Muscle of arm (tissue), 12 donors: Measurements from ENCODE around the gene AGER. TPM values are rescaled to one million over a fixed set of nuclear protein-coding genes. Genes with fewer than 3 reads are reported as not detected.

Source experiments
- DNase-seq: peaks from one replicate; pipeline ENCODE4 v3.0.0-alpha.2; 2013
- polyA plus RNA-seq, 12 donors: library from polyadenylated mRNA; unstranded; fragments of 120-200 nt; gene quantifications; one replicate each; pipeline ENCODE4 v1.2.1, GENCODE V29; 2013; ENCODE audit not compliant: insufficient read length in 12 of 12

The AGER gene
- polyA plus RNA-seq, 12 donors = 6.1 to 19.7 (median 7.5) TPM; not detected in 1

DNA sequence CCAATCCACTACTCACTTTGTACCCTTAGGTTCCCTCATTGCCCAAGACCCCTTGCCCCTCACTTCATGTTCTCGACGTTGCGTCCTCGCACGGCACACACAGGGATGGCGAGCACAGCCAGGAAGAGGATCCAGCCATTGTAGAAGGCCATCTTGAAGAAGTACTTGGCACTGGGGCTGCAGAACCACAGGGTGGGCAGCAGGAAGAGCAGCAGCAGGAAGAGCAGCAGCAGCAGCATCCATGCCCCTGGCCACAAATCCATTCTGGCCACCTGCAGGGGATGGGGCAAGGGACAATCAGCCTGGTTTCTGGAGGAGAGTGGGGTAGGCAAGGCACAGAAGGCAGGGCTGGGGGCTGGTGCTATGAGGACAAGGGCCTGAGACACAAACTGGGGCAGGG, 12.8 kb downstream of the AGER start:
- no peak for DNase-seq

DNA sequence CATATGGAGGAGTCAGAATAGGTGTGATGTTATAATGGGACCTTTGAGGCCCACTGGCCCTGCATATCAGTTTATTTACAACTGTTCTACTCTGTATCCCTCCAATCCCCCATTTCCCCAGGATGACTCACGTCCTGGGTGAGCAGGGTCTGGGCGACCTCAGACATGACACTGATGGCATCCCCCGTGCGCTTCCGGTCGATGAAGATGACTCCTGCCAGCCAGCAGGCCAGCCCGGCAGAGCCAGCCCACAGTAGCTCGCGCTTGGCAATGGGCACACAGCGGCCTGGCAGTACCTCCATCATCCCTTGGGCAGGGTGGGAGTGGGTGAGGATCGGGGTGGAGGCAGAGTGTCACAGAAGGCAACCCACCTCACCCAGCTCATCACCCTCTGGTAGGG, 13.8 kb downstream of the AGER start:
- DNase-seq = no peak

DNA sequence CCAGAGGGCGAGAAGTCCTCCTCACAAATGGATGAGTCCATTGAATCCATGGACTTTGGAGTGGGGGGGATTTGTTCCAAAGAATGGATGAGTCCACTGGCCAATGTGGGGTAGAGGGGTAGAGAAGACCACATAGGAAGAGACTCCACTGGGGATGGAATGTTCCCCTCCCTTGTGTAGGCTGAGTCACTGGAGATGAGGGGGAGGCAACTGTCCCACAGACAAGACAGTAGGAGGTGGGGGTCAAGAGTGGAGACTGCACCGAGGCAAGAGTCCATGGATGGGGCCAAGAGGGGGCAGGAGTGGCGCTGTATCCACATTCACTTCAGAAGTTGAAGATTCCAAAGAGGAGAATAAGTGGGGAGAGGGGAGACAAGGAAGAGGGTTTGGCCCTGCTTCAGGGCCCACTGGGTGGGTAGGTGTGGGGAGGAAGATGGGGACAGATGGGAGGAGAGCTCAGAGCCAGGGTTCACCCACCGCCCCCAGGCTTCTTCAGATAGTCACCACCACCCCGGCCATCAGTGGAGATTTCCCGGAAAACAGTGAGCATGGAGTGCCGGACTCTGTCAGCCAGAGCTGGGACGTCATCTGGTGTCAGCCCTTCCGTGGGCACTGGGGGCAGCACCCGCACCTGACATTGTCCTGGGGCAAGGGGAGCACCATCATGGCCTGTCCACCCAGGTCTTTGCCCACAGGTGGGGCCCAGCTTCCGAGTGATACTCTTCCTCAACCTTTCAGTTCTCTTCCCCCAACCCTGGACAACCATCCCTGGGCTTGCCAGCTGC, 15.1 kb downstream of the AGER start:
- DNase-seq = no peak

DNA sequence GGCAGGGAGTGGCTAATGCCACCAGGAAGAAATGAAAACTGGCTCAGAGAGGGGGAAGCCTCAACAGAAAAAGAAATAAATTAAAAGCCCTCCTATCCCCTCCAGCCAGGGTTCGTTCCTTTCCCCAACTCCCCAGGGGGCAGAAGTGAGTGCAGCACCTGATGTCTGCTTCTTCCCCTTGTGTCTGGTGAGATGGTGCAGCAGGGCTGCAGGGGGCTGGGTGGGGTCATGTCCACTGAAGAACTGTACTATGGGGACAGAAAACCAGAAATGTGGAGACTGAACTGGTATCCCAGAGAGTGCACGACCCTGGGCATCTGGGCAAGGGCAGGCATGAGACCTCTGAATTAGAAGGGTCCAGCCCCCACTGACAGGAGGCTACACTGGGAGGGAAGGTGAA, 15.7 kb downstream of the AGER start:
- DNase-seq = no peak

DNA sequence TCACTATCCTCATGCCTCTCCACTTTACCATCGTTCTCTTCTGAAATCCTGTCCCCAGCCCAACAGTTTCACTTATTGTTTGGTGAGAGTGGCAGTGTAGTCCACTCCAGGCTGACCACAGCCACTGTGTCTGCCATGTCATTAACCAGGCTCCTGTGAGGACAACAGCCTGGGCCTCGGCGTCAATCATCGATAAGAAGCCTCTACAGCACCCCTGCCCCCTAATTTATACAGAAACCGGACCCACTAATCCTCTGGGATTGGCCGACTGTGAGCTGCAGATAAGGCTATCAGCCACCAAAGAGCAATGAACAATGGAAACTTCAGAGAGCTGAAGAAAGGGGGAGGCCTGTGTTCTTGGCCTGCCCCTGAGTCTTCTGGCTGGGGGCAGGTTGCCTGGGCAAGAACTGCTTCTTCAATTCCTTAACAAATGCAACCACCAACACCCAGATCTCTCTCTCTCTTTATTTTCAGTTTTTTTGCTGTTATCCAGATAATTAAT, 16.2 kb downstream of the AGER start:
- no peak for DNase-seq

DNA sequence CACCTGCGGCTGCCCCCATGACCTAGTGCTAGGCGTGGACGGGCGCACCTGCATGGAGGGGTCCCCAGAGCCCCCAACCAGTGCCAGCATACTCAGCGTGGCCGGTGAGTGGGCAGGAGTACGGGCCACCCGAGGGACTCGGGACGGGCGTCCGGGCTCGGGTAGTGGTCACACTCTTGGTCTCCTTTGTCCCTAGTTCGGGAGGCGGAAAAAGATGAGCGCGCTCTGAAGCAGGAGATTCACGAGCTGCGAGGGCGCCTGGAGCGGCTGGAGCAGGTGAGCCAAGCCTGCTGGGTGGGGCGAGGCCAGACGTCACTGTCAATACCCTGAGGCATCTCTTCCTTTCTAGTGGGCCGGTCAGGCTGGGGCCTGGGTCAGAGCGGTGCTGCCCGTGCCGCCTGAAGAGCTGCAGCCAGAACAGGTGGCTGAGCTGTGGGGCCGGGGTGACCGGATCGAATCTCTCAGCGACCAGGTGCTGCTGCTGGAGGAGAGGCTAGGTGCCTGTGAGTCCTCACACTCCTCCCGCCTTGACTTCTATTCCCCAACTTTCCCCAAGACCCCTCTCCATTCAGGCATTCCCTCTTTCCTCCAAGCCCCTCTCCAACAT, 16.8 kb downstream of the AGER start:
- no peak for DNase-seq

DNA sequence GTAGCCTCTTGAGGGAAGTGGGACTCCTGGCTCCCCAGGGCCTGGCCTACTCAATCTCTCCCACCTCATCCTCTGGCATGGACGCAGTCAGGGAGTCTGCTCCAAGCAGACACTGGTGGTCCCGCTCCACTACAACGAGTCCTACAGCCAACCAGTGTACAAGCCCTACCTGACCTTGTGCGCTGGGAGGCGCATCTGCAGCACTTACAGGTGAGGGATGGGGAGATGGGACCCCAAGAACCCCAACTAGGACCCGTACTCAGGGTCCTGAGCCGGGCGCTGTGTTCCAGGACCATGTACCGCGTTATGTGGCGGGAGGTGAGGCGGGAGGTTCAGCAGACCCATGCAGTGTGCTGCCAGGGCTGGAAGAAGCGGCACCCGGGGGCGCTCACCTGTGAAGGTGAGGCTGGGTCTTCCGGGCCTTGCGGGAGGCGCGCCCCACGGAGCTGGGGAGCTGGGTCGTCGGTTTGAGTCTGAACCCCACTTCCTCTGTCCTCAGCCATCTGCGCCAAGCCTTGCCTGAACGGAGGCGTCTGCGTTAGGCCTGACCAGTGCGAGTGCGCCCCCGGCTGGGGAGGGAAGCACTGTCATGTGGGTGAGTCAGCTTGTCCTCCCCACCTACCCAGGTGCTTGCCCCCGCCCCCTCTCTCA, 17.5 kb downstream of the AGER start:
- no peak for DNase-seq

DNA sequence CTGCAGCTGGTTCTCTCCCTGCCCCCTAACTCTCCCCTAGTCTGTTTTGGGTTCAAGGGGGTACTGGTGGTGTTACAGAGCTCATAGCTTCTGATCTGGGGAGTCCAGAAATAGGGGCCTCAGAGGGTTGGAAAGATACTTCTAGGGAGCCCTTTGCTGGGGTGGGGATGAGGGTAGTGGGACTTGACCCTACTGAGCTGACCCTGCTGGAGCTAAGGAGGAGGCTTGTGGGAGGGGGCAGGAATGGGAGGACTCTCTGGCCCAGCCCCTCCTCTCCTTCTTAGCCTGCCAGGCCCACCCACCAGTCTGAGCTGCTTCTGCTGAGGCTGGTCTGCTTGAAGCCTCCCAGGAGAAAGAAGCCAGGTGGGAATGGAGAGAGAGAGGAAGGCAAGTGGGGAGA, 19.8 kb downstream of the AGER start, which contains the start of gene EGFL8:
EGFL8 (plus strand) TSS at position 301 of the 400 bp plus-strand sequence. CDS start 1,571 bp downstream, outside the sequence.
- no peak for DNase-seq

DNA sequence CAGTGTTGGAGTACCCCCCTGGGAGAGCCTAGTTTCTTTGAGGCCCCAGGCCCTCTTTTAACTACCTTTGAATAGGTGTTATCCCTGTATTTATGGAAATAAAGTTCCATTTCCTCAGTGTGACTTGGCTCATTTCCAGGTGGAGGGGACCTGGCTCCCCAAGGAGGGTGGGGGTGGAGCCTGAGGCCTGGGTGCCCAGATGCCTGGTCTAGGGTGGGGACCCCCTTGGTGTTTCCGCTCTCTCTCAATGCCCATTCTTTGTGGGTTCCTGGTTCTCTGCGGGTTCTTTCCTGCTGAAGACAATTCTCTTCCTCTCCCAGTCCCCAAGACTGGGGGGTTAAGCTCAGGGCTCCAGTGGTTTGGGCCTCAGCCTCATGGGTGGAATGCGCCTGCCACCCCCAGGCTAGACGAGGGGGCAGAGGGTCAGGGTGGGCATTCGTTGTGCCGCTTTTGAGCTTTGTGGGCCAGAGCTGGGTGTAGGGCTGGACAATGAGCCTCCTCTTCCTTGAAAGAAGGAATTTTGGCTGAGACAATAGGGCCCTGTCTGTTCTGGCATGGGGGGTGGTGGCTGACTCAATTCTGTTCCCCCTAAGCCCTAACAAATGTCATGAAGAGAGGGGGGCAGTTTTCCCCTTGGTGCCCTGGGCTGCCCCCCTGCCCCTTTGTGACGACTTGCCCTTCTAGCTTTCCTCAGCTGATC, 20.3 kb downstream of the AGER start:
- no peak for DNase-seq

DNA sequence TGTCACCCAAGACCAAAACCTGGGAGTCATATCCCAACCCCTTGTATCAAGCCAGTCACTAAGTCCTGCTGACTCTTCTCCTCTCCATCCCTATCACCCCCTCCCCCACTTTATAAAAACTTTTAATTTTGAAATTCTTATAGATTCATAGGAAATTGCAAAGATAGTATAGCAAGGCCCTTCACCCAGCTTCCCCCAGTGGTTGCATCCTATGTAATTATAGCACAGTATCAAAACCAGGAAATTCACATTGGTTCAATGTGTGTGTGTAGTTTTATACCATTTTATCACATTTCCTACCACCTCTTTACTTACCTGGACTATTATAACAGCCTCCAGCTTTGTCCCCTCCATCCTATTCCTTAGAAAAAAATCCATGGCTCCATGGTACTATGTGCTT, 26.0 kb downstream of the AGER start:
- no peak for DNase-seq

DNA sequence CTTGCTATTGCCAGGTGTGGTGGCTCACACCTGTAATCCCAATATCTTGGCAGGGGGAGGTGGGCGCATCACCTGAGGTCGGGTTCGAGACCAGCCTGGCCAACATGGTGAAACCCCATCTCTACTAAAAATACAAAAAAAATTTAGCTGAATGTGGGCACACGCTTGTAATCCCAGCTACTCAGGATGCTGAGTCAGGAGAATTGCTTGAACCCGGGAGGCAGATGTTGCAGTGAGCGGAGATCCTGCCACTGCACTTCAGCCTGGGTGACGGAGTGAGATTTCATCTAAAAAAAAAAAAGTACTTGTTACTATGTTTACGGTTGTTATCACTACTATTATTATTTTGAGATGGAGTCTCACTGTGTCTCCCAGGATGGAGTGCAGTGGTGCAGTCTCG, 27.2 kb downstream of the AGER start:
- no peak for DNase-seq

DNA sequence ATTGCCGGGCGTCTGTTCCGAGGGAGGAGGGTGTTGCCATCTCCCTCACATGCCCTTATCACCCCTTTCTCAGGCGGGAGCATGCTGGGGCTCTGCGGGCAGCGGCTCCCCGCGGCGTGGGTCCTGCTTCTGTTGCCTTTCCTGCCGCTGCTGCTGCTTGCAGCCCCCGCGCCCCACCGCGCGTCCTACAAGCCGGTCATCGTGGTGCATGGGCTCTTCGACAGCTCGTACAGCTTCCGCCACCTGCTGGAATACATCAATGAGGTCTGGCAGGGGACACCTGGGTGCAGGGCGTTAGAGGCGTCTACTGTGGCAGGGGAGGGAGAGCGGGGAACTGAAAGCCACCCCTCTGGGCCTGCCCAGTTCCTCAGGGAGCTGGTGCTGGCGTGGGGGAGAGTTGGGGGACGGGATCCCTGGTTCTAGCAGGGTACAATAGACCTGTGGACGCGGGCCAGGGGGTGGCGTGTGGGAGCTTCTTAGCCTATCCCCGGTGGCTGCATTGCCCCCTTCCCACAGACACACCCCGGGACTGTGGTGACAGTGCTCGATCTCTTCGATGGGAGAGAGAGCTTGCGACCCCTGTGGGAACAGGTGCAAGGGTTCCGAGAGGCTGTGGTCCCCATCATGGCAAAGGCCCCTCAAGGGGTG, 29.4 kb downstream of the AGER start:
- DNase-seq = peak; percentile 65

DNA sequence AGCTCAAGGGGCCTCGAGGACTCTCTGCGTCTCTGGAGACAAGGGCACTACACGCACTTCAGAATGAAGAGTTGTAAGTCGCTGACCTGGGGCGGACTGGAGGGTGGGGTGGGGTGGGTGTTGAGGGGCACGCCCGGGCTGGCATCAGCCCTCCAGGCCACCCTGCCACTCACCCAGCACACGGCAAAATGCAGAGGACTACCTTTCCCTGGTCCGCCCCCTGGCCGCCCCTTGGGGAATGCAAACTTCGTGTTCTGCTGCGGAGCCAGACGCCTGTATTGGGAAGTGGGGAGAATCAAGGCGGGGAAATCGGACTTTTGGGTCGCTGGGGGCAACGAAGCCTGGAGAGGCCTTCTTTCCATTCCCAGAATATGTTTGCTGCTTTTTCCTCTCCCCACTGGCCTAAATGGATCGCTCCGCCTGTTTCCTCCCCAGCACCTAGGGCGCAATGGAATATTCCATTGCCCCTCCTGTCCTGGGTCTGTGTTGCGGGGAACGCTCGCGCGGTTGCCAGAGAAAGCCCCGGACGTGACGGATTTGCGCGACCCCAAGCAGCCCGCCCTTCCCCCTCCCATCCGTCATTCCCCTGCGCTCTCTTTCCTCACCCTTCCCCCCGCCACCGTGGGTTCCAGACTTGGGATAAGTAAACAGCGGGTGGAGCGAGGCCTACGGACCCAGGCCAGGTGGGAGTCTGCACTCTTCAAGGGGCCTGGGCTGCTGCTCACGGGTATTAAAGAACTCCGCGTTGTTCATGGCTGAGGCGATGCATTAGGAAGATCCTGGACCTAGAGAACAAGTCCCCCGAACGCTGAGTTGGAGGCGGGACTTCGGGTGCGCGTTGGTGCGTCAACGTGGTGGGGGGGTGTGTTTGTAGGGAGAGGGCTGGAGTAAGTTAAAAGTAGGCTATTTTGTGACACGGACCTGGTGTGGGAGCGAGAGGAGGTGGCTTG, 30.2 kb downstream of the AGER start, which contains the start of gene PPT2:
PPT2 (plus strand) TSS at position 578 of the 950 bp plus-strand sequence. CDS start 454 bp downstream, outside the sequence.
- DNase-seq = peak; percentile 96

DNA sequence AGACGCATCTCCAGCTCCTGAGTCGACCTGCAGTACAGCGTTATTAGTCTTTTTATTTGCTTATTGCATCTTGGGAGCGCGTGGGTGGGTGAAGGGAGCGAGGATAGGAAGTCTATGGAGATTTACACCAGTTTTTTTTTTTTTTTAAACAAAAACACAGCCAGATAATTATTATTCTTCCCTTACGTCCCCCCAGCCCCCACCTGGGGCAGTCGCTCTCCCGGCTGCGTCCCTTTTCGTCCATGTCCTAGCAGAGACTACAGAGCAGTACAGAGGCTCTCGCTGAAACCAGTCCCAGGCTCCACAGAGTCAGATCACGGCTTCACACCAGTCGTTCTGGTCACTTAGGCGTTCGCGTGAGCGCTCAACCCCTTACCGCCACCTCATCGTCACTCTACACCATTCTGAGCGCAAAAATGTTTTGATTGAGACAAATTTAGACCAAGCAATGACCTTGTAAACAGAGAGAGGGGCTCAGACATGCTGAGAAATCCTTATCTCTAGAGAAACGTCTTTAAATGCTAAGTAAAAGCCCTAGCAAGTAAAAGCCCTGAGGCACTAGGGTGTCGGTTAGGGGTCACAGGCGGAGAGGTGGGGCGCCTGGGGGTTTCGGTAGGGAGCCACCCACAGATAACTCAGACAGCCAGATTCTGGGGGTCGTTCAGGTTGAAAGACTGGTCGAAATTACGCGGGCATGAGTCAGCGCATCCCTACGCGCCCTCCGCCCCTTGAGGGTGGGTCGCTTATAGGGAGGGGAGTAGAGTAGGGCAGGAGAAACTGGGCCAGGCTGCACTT, 31.1 kb downstream of the AGER start:
- peak; percentile 32 for DNase-seq

DNA sequence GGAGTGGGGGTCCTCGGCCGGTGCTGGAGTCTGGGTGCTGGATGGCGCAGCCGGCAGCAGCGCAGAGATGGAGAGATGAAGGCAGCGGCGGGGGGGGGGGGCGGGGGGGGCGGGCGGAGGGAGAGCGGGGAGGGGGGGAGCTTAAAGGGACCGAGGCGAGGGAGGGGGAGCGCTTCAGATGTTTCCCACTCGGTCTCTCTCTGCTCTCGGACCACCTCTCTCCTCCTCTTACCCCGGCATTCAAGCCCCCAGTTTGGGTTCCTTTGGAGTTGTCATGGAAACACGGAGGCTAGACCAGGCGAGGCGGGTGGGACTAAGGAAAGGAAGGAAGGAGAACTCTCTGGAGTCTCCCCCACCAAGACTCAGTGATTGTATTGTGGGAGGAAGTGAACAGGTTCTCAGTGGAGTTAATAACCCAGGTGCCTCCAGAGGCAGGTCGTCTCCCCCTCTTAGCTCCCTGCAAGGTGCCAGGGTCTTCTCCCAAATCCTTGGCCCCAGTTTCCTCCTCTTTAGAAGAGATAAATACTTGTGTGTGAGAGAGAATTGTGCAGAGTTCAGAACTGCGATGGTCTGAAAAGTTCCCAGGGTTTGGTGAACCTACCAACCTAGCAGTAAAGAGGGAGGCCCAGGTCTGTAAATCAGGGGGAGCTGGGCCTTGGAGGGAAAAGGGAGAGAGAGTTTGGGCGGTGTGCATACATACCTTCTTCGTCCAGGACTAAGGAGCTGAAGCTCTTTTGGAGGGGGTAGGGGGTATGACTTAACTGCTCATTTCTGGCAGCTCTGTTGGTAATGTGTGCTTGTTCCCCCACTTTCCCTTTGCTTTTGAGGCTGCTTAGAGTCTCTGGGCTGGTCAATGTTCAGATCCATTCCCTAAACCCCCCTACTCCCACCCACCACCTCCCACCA, 31.9 kb downstream of the AGER start, which contains the start of gene PRRT1:
PRRT1 (minus strand) TSS at position 77 of the 906 bp plus-strand sequence. CDS start 112 bp downstream, outside the sequence.
- no peak for DNase-seq

DNA sequence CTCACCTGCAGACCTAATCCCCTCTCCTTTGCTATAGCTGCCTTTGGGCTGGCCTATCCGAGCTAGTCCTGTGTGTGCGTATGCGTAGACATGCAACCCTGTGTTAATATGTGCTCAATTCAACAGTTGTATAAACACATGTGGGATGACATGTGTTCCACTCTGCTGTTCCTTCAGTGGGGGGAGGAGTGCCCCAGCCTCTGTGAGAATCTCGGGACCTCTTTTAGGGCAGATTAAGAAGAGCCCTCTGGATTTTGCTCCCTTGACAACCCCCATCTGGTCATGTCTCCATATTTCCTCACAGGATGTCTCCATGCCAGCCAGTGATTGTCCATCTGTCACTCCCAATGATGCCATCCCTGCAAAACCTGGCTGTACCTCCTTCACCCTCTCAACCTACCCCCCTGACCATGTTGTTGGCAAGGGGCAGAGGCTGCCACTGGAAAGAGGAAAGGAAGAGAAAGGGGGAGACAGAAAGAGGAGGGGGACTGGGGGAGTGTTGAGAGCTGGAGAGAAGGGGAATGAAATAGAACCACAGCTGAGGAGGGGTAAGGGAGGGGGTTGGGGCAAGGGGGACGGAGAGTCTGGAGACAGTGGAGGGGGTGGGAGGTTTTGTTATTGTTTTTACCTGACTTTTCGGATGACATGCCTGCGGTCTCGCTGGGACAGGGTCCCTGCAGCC, 32.7 kb downstream of the AGER start:
- DNase-seq = no peak
